Ovary (tissue), 3 donors: Measurements from ENCODE around the gene QPRT.

Experiments used
- CTCF ChIP-seq, 3 donors: fragments of 450-650 bp in 2 of 3; fragments of 200-600 bp in 1 of 3; IDR thresholded peaks; one replicate each; pipeline versions ENCODE4 v1.5.1 to v1.8.0; 2016 to 2022; ENCODE audit warnings: antibody characterized with exemption in 3 of 3, mild to moderate bottlenecking in 1 of 3
- EP300 ChIP-seq: sonication (generic); formaldehyde crosslinking; IDR thresholded peaks from one replicate; pipeline ENCODE4 v1.6.1; 2017; ENCODE audit warnings: antibody characterized with exemption
- donor health status: DM: no; HTN: no; CAD: no.

GRCh38 chr16:29662729-29663015 lies 16.3 kb upstream of the QPRT start:
- TF ChIP-seq CTCF (IDR thresholded peaks at IDR 0.05) (no peak), EP300 (no peak)
